HEK293 (cell line): Measurements from ENCODE around the gene KLHL29.
A peak's percentile ranks its signal among the peaks of the same experiment; 100 is the strongest.

Experiments used
- CTCF ChIA-PET: fragments of 350-600 bp; formaldehyde crosslinking; extraction: SDS; loops from one replicate; lab custom pipeline; 2021; ENCODE audit warnings: antibody characterized with exemption; lab: Yijun Ruan, JAX
- POLR2A ChIA-PET: fragments of 300-600 bp; formaldehyde crosslinking; extraction: SDS; loops from one replicate; lab custom pipeline; 2020; ENCODE audit warnings: antibody characterized with exemption, inconsistent platforms; lab: Yijun Ruan, JAX
- H3K27ac ChIP-seq: fragments of 200-500 bp; sonication (Bioruptor generic); 2 replicates; pipeline ENCODE4 v1.5.1; 2014; ENCODE audit warnings: low read depth, low read length, control low read depth, inconsistent platforms; ENCODE audit errors: extremely low read depth
- H3K36me3 ChIP-seq, 2 experiments: fragments of 200-500 bp in 1 of 2; sonication (Bioruptor generic) in 1 of 2; 1 replicate in 1 of 2; 2 replicates in 1 of 2; pipeline ENCODE4 v1.5.1; 2014 to 2017; ENCODE audit warnings: inconsistent platforms in 2 of 2, low read length in 2 of 2; ENCODE audit not compliant: control insufficient read depth in 2 of 2, insufficient read depth in 1 of 2
- H3K4me1 ChIP-seq: fragments of 200-500 bp; sonication (Bioruptor generic); 2 replicates; pipeline ENCODE4 v1.5.1; 2014; ENCODE audit warnings: mild to moderate bottlenecking, low read length, inconsistent platforms; ENCODE audit not compliant: control insufficient read depth, insufficient read depth
- H3K4me3 ChIP-seq: 2 replicates; pipeline ENCODE4 v1.5.1; 2011; ENCODE audit warnings: low read depth, mild to moderate bottlenecking, control low read depth, low read length, moderate library complexity
- H3K9me3 ChIP-seq: fragments of 200-500 bp; sonication (Bioruptor generic); 2 replicates; pipeline ENCODE4 v1.5.1; 2014; ENCODE audit warnings: low read depth, low read length, inconsistent platforms; ENCODE audit not compliant: control insufficient read depth, insufficient read depth
- GLI4 ChIP-seq: fragments of 450-650 bp; formaldehyde crosslinking; IDR thresholded peaks from 2 replicates; pipeline ENCODE4 v1.5.1; 2016; ENCODE audit warnings: missing biosample characterization, missing genetic modification characterization
- GLIS1 ChIP-seq: fragments of 450-650 bp; formaldehyde crosslinking; IDR thresholded peaks from 2 replicates; pipeline ENCODE4 v1.5.1; 2016; ENCODE audit warnings: missing biosample characterization, missing genetic modification characterization
- HOXD13 ChIP-seq: sonication (generic); formaldehyde crosslinking; IDR thresholded peaks from 2 replicates; pipeline ENCODE4 v1.8.0; 2022; ENCODE audit warnings: missing genetic modification reagents, borderline replicate concordance
- KLF9 ChIP-seq: fragments of 450-650 bp; formaldehyde crosslinking; IDR thresholded peaks from 2 replicates; pipeline ENCODE4 v1.5.1; 2016; ENCODE audit warnings: missing biosample characterization, missing genetic modification characterization, low read depth
- RBAK ChIP-seq: fragments of 450-650 bp; formaldehyde crosslinking; IDR thresholded peaks from 2 replicates; pipeline ENCODE4 v1.5.1; 2016; ENCODE audit warnings: missing biosample characterization, missing genetic modification characterization
- SETDB1 ChIP-seq: IDR thresholded peaks from one replicate; pipeline ENCODE4 v1.6.1; 2017; ENCODE audit warnings: mild to moderate bottlenecking, low read length, moderate library complexity, mixed read lengths; ENCODE audit not compliant: insufficient read length
- SP2 ChIP-seq: fragments of 450-650 bp; formaldehyde crosslinking; IDR thresholded peaks from 2 replicates; pipeline ENCODE4 v1.5.1; 2016; ENCODE audit warnings: missing biosample characterization, missing genetic modification characterization
- ZBTB17 ChIP-seq: fragments of 450-650 bp; formaldehyde crosslinking; IDR thresholded peaks from 2 replicates; pipeline ENCODE4 v1.5.1; 2016; ENCODE audit warnings: missing biosample characterization, missing genetic modification characterization
- ZBTB20 ChIP-seq: fragments of 450-650 bp; formaldehyde crosslinking; IDR thresholded peaks from 2 replicates; pipeline ENCODE4 v1.5.1; 2016; ENCODE audit warnings: missing biosample characterization, missing genetic modification characterization
- ZFHX2 ChIP-seq: fragments of 450-650 bp; formaldehyde crosslinking; conservative IDR thresholded peaks from 2 replicates; pipeline ENCODE4 v1.5.1; 2016; ENCODE audit warnings: missing biosample characterization, missing genetic modification characterization
- ZFP69B ChIP-seq: fragments of 450-650 bp; formaldehyde crosslinking; IDR thresholded peaks from 2 replicates; pipeline ENCODE4 v1.5.1; 2016; ENCODE audit warnings: missing biosample characterization, missing genetic modification characterization
- ZIC2 ChIP-seq: fragments of 450-650 bp; formaldehyde crosslinking; IDR thresholded peaks from 2 replicates; pipeline ENCODE4 v1.5.1; 2016; ENCODE audit warnings: missing biosample characterization, missing genetic modification characterization
- ZNF138 ChIP-seq: fragments of 450-650 bp; formaldehyde crosslinking; IDR thresholded peaks from 2 replicates; pipeline ENCODE4 v1.5.1; 2016; ENCODE audit warnings: missing biosample characterization, missing genetic modification characterization, borderline replicate concordance
- ZNF19 ChIP-seq: fragments of 450-650 bp; formaldehyde crosslinking; IDR thresholded peaks from 2 replicates; pipeline ENCODE4; 2016; ENCODE audit warnings: missing biosample characterization, missing genetic modification characterization, low read depth
- ZNF202 ChIP-seq: fragments of 450-650 bp; formaldehyde crosslinking; IDR thresholded peaks from 2 replicates; pipeline ENCODE4 v1.5.1; 2016; ENCODE audit warnings: missing biosample characterization, missing genetic modification characterization, borderline replicate concordance
- ZNF248 ChIP-seq: fragments of 450-650 bp; formaldehyde crosslinking; IDR thresholded peaks from 2 replicates; pipeline ENCODE4 v1.5.1; 2017; ENCODE audit warnings: missing biosample characterization, missing genetic modification characterization
- ZNF354C ChIP-seq: fragments of 450-650 bp; formaldehyde crosslinking; IDR thresholded peaks from 2 replicates; pipeline ENCODE4 v1.5.1; 2016; ENCODE audit warnings: missing biosample characterization, missing genetic modification characterization, low read depth, borderline replicate concordance
- ZNF426 ChIP-seq: fragments of 450-650 bp; formaldehyde crosslinking; IDR thresholded peaks from 2 replicates; pipeline ENCODE4 v1.5.1; 2017; ENCODE audit warnings: missing biosample characterization, missing genetic modification characterization, mild to moderate bottlenecking, inconsistent platforms, moderate library complexity
- ZNF433 ChIP-seq: fragments of 450-650 bp; formaldehyde crosslinking; IDR thresholded peaks from 2 replicates; pipeline ENCODE4 v1.5.1; 2016; ENCODE audit warnings: missing biosample characterization, missing genetic modification characterization, low read depth
- ZNF501 ChIP-seq: fragments of 450-650 bp; formaldehyde crosslinking; IDR thresholded peaks from 2 replicates; pipeline ENCODE4 v1.5.1; 2016; ENCODE audit warnings: missing biosample characterization, missing genetic modification characterization
- ZNF510 ChIP-seq: fragments of 450-650 bp; formaldehyde crosslinking; IDR thresholded peaks from 2 replicates; pipeline ENCODE4 v1.5.1; 2018; ENCODE audit warnings: mild to moderate bottlenecking, missing genetic modification characterization, missing biosample characterization; ENCODE audit not compliant: insufficient replicate concordance
- ZNF600 ChIP-seq: fragments of 450-650 bp; formaldehyde crosslinking; IDR thresholded peaks from 2 replicates; pipeline ENCODE4 v1.5.1; 2016; ENCODE audit warnings: missing biosample characterization, missing genetic modification characterization
- ZNF654 ChIP-seq: fragments of 450-650 bp; formaldehyde crosslinking; IDR thresholded peaks from 2 replicates; pipeline ENCODE4 v1.5.1; 2016; ENCODE audit warnings: low read depth, missing biosample characterization, missing genetic modification characterization
- ZNF658 ChIP-seq: fragments of 450-650 bp; formaldehyde crosslinking; IDR thresholded peaks from 2 replicates; pipeline ENCODE4; 2016; ENCODE audit warnings: missing biosample characterization, missing genetic modification characterization
- ZNF677 ChIP-seq: fragments of 450-650 bp; IDR thresholded peaks from 2 replicates; pipeline ENCODE4 v1.5.0; 2018; ENCODE audit warnings: missing biosample characterization, mild to moderate bottlenecking, missing genetic modification characterization, moderate library complexity
- ZNF791 ChIP-seq: fragments of 450-650 bp; formaldehyde crosslinking; IDR thresholded peaks from 2 replicates; pipeline ENCODE4 v1.5.1; 2016; ENCODE audit warnings: missing biosample characterization, missing genetic modification characterization
- ZNF792 ChIP-seq: fragments of 450-650 bp; formaldehyde crosslinking; IDR thresholded peaks from 2 replicates; pipeline ENCODE4 v1.5.1; 2016; ENCODE audit warnings: missing biosample characterization, missing genetic modification characterization
- ZNF837 ChIP-seq: fragments of 450-650 bp; formaldehyde crosslinking; IDR thresholded peaks from 2 replicates; pipeline ENCODE4 v1.5.1; 2016; ENCODE audit warnings: missing biosample characterization, missing genetic modification characterization
- TF ChIP-seq, protein P1 (sequence below): fragments of 450-650 bp; IDR thresholded peaks from 2 replicates; pipeline ENCODE4 v1.5.1; 2018; ENCODE audit warnings: missing biosample characterization, mild to moderate bottlenecking, missing genetic modification characterization
- TF ChIP-seq, protein P2 (sequence below): fragments of 450-650 bp; formaldehyde crosslinking; IDR thresholded peaks from 2 replicates; pipeline ENCODE4 v1.5.1; 2016; ENCODE audit warnings: missing biosample characterization, missing genetic modification characterization
- TF ChIP-seq, protein P3 (sequence below): fragments of 450-650 bp; formaldehyde crosslinking; IDR thresholded peaks from 2 replicates; pipeline ENCODE4 v1.5.1; 2016; ENCODE audit warnings: missing biosample characterization, missing genetic modification characterization
- TF ChIP-seq, protein P4 (sequence below): sonication (generic); formaldehyde crosslinking; IDR thresholded peaks from 2 replicates; pipeline ENCODE4 v1.8.1; 2022; ENCODE audit warnings: mild to moderate bottlenecking, moderate library complexity, missing genetic modification reagents

Gene KLHL29

DNA sequence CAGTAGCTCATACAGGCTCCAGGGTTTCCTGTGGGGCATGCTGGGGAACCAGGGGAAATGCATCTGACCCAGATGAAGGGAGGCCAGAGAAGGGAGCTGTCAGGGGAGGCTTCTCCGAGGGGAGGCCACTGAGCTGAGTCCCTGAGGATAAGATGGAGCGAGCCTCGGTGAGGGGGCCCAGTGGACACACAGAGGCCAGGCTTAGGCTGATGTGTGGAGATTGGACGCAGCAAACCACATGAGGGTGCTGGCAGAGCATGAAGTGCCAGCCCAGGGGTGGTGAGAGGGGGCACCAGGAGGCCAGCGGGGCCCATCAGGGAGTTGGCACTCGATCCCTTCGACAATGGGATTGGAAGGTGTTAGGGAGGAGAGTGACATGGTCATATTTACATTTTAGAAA, 235.0 kb downstream of the KLHL29 start:
- no peak overlapping the region for H3K27ac ChIP-seq
- no peaks in the 10 kb centered on the region for H3K4me1 ChIP-seq
- ChIA-PET CTCF (interaction anchor here (0.7 kb wide), 1 partner anchor 277 kb away, joined by 3 read pairs; no protein-coding TSS in a partner anchor), POLR2A (no interaction called here)
- no peaks in the 10 kb centered on the region; the same call in 1 of the 2 replicates for H3K9me3 ChIP-seq
- H3K36me3 ChIP-seq, result no peaks in the 10 kb centered on the region
- no peak overlapping the region for H3K4me3 ChIP-seq
- no peak for TF ChIP-seq ZNF433
- TF ChIP-seq ZBTB17, result no peak
- no peak for TF ChIP-seq SETDB1
- TF ChIP-seq ZNF248 (tag by site-specific recombination), result no peak
- TF ChIP-seq ZNF19 (tag by site-specific recombination), result no peak
- TF ChIP-seq ZNF792, result no peak
- TF ChIP-seq ZNF654, result no peak
- TF ChIP-seq ZNF837 (tag by site-specific recombination), result no peak
- no peak for TF ChIP-seq ZNF202 (tag by site-specific recombination)
- TF ChIP-seq RBAK (tag by site-specific recombination), result no peak
- TF ChIP-seq, protein P1, sequence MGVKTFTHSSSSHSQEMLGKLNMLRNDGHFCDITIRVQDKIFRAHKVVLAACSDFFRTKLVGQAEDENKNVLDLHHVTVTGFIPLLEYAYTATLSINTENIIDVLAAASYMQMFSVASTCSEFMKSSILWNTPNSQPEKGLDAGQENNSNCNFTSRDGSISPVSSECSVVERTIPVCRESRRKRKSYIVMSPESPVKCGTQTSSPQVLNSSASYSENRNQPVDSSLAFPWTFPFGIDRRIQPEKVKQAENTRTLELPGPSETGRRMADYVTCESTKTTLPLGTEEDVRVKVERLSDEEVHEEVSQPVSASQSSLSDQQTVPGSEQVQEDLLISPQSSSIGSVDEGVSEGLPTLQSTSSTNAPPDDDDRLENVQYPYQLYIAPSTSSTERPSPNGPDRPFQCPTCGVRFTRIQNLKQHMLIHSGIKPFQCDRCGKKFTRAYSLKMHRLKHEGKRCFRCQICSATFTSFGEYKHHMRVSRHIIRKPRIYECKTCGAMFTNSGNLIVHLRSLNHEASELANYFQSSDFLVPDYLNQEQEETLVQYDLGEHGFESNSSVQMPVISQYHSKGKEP (tag by site-specific recombination), result no peak
- TF ChIP-seq ZNF138 (tag by site-specific recombination), result no peak
- no peak for TF ChIP-seq ZFHX2
- TF ChIP-seq SP2 (tag by site-specific recombination), result no peak
- no peak for TF ChIP-seq ZNF501 (tag by site-specific recombination)
- TF ChIP-seq ZNF600 (tag by site-specific recombination), result no peak
- TF ChIP-seq HOXD13 (CRISPR knock-in tag), result no peak
- TF ChIP-seq ZNF791 (tag by site-specific recombination), result no peak
- no peak for TF ChIP-seq GLI4 (tag by site-specific recombination)

DNA sequence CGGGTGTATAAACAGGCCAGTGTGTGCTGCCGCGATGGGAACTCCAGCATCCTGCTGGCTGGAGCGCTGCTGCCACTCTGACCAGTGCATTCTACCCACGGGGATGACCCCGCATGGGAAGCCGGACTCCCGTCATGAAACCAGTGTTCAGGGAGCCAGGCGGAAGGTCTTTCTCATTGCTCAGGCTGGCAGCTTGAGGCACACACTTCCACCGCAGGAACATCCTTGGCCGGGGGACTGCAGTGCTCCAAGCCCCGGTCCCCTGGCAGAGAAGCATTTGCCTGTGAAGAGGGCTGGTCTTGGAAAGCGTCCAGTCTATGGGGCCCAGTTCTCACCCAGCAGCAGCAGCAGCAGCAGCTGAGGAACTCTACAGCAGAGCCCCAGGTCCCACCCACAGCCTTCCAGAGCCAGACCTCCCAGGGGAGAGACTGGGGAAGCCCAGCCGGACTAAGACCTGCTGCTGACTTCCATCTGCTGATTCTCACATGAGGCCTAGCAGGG, 235.9 kb downstream of the KLHL29 start:
- no peaks in the 10 kb centered on the region; the same call in 1 of the 2 replicates for H3K9me3 ChIP-seq
- ChIA-PET POLR2A (no interaction called here), CTCF (no interaction called here)
- TF ChIP-seq ZNF426 (tag by site-specific recombination) (no peak), ZNF677 (tag by site-specific recombination) (no peak), KLF9 (tag by site-specific recombination) (no peak), ZNF510 (no peak), GLIS1 (tag by site-specific recombination) (peak; percentile 49), ZIC2 (tag by site-specific recombination) (peak; percentile 75), ZFP69B (tag by site-specific recombination) (0 out of 2 replicates have a peak, but pooled peaks have one; percentile 17), ZNF658 (tag by site-specific recombination) (no peak), ZNF354C (tag by site-specific recombination) (no peak), ZBTB20 (tag by site-specific recombination) (no peak)
- TF ChIP-seq, protein P2, sequence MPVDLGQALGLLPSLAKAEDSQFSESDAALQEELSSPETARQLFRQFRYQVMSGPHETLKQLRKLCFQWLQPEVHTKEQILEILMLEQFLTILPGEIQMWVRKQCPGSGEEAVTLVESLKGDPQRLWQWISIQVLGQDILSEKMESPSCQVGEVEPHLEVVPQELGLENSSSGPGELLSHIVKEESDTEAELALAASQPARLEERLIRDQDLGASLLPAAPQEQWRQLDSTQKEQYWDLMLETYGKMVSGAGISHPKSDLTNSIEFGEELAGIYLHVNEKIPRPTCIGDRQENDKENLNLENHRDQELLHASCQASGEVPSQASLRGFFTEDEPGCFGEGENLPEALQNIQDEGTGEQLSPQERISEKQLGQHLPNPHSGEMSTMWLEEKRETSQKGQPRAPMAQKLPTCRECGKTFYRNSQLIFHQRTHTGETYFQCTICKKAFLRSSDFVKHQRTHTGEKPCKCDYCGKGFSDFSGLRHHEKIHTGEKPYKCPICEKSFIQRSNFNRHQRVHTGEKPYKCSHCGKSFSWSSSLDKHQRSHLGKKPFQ (tag by site-specific recombination), result 0 out of 2 replicates have a peak, but pooled peaks have one; percentile 49
- TF ChIP-seq, protein P3, sequence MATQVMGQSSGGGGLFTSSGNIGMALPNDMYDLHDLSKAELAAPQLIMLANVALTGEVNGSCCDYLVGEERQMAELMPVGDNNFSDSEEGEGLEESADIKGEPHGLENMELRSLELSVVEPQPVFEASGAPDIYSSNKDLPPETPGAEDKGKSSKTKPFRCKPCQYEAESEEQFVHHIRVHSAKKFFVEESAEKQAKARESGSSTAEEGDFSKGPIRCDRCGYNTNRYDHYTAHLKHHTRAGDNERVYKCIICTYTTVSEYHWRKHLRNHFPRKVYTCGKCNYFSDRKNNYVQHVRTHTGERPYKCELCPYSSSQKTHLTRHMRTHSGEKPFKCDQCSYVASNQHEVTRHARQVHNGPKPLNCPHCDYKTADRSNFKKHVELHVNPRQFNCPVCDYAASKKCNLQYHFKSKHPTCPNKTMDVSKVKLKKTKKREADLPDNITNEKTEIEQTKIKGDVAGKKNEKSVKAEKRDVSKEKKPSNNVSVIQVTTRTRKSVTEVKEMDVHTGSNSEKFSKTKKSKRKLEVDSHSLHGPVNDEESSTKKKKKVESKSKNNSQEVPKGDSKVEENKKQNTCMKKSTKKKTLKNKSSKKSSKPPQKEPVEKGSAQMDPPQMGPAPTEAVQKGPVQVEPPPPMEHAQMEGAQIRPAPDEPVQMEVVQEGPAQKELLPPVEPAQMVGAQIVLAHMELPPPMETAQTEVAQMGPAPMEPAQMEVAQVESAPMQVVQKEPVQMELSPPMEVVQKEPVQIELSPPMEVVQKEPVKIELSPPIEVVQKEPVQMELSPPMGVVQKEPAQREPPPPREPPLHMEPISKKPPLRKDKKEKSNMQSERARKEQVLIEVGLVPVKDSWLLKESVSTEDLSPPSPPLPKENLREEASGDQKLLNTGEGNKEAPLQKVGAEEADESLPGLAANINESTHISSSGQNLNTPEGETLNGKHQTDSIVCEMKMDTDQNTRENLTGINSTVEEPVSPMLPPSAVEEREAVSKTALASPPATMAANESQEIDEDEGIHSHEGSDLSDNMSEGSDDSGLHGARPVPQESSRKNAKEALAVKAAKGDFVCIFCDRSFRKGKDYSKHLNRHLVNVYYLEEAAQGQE (tag by site-specific recombination), result no peak
- TF ChIP-seq, protein P4, sequence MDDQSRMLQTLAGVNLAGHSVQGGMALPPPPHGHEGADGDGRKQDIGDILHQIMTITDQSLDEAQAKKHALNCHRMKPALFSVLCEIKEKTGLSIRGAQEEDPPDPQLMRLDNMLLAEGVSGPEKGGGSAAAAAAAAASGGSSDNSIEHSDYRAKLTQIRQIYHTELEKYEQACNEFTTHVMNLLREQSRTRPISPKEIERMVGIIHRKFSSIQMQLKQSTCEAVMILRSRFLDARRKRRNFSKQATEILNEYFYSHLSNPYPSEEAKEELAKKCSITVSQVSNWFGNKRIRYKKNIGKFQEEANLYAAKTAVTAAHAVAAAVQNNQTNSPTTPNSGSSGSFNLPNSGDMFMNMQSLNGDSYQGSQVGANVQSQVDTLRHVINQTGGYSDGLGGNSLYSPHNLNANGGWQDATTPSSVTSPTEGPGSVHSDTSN (CRISPR knock-in tag), result no peak

More for the DNA sequence above, 235.9 kb downstream of the KLHL29 start:
- no peak overlapping the region for H3K27ac ChIP-seq
- no peak overlapping the region for H3K4me3 ChIP-seq
- no peaks in the 10 kb centered on the region for H3K4me1 ChIP-seq
- H3K36me3 ChIP-seq, result no peaks in the 10 kb centered on the region
